RWPE1 (cell line): ENCODE measurements around the gene GALNT9.

Source experiments
- CTCF ChIA-PET: fragments of 350-600 bp; sonication (Branson Sonifier 250); formaldehyde crosslinking; extraction: SDS; loops from one replicate; lab custom pipeline; 2021; lab: Yijun Ruan, JAX
- POLR2A ChIA-PET: fragments of 400-600 bp; formaldehyde crosslinking; extraction: SDS; loops from one replicate; lab custom pipeline; 2020; ENCODE audit warnings: antibody characterized with exemption; ENCODE audit not compliant: low non-redundant PET; lab: Yijun Ruan, JAX
- DNase-seq: peaks from one replicate; pipeline ENCODE4 v3.0.0; 2012; ENCODE audit warnings: low spot score
- H3K27ac ChIP-seq: fragments of 450-650 bp; 2 replicates; pipeline ENCODE4 v1.5.1; 2017
- CTCF ChIP-seq: fragments of 450-650 bp; conservative IDR thresholded peaks from 2 replicates; pipeline ENCODE4 v1.5.1; 2017; ENCODE audit warnings: low read depth, mild to moderate bottlenecking

Gene GALNT9

GRCh38 chr12:132313182-132313581 is 16.2 kb downstream of the GALNT9 start:
- no peak for DNase-seq
- no peak overlapping the region for H3K27ac ChIP-seq
- TF ChIP-seq CTCF: no peak
- ChIA-PET POLR2A (no interaction called here), CTCF (no interaction called here)

GRCh38 chr12:132312516-132312915 is 16.9 kb downstream of the GALNT9 start:
- POLR2A ChIA-PET: no interaction called here
- CTCF ChIA-PET: no interaction called here
- no peak overlapping the region for H3K27ac ChIP-seq
- no peak for DNase-seq
- no peak for TF ChIP-seq CTCF

GRCh38 chr12:132311201-132311915 is 18.0 kb downstream of the GALNT9 start:
- ChIA-PET CTCF (no interaction called here), POLR2A (no interaction called here)
- no peak overlapping the region for H3K27ac ChIP-seq
- DNase-seq: no peak
- TF ChIP-seq CTCF: no peak

- ChIA-PET CTCF (no interaction called here), POLR2A (no interaction called here)
- no peak for TF ChIP-seq CTCF
- no peak overlapping the region for H3K27ac ChIP-seq
- no peak for DNase-seq
Observed at GRCh38 chr12:132310181-132311040, 19.0 kb downstream of the GALNT9 start.

- POLR2A ChIA-PET: no interaction called here
- no peak overlapping the region for H3K27ac ChIP-seq
- no peak for DNase-seq
- TF ChIP-seq CTCF: no peak
- CTCF ChIA-PET: no interaction called here
Observed at GRCh38 chr12:132309596-132310086, 19.7 kb downstream of the GALNT9 start.

GRCh38 chr12:132308853-132309595 is 20.4 kb downstream of the GALNT9 start:
- ChIA-PET CTCF (no interaction called here), POLR2A (no interaction called here)
- H3K27ac ChIP-seq: no peak overlapping the region
- no peak for TF ChIP-seq CTCF
- DNase-seq: no peak
